Fibroblast of peridontal ligament (primary cell): ENCODE measurements around the gene GRIA2.
A peak's percentile ranks its signal among the peaks of the same experiment; 100 is the strongest.

Experiments used
- DNase-seq: peaks from one replicate; pipeline ENCODE4 v3.0.0-alpha.2; 2010; ENCODE audit errors: extremely low read depth

Gene GRIA2

DNA sequence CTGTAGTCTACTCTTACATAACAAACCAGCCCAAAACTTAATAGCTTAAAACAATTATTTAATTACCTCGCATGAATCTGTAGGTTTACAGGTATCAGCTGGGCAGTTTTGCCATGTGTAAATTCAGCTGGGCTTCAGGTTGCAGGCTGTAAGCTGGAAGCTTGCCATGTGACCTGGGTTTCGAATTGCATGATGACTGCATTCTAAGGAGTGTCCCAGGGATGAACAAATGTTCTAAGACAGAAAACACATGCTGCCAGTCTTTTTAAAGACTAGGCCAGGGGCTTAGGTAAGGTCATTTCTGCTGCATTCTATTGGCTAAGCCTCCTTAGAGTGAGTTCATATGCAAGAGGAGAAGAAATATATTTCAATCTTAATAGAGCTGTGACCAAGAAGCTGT lies 44.8 kb downstream of the GRIA2 start:
- no peak for DNase-seq

DNA sequence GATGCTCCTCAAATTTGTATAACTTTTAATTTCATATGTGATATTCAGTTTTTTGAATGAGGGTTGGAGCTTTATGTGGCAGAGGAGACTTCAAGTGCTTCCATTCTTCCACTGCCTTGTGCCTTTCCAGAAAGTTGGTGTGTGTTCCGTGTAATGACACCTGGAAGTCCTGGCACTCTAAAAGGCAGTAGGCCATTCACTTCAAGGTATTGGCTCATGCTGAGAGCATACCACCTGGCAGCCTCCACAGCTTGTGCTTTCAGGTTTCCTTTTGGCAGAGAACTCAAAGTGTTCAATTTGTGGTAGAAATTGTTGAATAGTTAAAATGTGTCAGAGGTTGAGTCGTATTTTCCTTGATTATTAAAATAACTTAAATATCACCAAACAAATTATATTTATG lies 49.6 kb downstream of the GRIA2 start:
- no peak for DNase-seq

DNA sequence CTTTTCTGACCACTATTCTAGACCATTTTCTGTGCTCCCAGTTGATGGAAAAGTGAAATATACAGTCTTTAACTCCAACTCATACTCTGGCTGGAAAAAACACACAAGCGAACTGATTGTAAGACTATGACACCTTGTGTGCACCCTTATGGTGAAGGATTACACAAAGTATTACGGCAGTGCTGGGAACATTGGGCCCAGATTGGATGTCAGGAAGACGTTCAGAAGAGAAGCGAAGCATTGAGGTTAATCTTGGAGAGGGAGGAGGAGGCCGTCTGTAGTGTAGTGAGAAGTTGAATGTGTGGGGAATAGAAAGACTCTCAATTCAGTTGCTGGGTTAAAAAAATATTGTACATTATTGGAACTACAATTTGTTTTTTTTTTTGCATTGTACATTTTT lies 50.0 kb downstream of the GRIA2 start:
- no peak for DNase-seq

DNA sequence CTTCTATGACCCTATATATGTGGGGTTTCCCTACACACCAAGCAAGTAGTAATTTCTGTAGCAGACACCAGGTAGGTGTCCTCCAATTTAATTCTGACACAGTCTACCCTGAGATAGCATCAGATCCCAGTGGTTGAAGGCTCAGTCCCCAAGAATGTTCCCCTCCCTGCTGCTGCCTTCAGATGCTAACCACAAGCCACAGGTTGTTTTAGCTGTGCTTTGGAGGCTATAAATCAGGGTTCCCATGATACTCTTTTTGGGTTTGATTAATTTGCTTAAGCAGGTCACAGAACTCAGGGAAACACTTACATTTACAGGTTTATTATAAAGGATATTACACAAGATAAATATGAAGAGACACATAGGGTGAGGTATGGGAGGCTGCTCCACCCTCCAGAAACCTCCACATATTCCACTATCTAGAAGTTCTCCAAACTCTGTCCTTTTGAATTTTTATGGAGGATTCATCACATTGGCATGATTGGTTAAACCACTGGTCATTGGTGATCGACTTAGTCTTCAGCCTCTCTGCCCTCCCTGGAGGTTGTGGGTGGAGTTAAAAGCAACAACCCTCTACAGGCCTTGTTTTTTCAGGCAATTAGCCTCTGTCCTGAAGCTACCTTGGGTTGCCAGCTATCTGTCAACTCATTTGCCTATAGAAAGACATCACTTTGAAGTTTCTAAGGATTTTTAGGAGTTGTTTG lies 50.8 kb downstream of the GRIA2 start:
- no peak for DNase-seq

DNA sequence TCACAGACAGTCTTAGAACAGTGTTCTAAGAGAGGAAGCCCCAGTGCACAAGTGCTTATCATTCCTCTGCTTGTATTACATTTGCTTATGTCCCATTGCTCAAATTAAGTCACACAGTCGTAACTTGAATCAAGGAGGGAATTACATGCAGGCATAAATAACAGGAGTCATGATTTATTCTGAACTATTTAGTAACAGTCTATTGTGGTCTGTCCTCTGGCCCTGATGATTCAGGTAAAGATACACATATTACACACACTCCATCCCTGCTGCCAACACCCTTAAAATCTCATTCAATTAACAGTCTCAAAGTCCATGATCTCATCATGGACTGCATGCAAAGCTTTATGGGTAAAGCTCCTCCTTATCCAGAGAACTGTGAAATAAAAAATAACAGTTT lies 60.1 kb downstream of the GRIA2 start:
- DNase-seq, result no peak

DNA sequence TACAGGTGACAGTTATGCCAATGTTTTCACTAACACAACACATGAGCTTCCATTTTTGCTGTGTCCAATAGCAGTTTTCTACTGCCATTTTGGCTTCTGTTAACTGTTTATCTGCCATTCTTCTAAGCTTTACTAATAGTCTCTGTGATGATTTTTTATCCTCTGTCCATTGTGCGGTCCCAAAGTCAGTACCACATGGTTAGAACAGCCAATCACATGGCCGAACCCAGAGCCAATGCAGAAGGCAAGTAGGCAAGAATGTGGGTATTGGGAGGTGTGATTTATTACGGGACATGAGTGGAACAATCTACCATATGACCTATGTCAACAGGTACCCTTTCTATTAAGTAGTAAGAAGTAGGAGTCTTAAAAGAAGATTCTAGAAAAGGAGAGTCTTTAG lies 61.5 kb downstream of the GRIA2 start:
- DNase-seq, result no peak

DNA sequence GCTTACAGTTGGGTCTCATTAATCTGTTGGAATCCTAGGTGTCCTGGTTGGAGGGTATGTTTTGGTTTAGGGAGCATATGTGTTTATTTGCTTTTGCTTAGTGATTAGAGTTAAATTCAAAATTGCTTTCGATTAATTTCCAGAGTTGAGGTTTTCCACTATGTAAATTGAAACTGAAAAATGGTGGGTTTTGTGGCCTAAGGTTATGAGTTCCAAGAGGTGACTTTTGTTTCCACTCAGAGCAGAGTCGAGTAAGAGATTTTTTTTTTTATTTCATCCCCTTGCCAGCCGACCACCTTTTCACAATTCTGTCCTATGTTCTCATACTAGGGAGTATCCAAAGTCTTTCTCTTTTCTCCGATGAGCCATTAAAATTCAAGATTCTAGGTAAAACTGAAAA lies 66.9 kb downstream of the GRIA2 start:
- DNase-seq, result no peak

DNA sequence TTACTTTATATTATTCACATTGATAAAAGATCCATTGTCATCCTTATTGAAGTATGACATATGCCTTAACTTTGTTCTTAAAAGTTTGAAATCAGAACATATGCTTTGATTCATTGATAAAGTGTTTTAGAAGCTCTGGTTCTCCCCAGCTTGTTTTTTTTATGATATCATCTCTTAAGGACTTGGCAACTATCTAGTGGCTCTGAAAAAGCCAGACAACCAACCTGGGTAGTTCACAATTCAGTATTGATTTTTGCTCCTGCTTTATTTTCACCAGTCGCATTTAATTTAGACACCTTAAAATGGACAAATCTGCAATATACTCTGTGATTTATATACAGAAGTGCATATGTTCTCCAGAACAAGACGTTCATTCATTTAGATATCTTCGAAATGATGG lies 70.1 kb downstream of the GRIA2 start:
- DNase-seq, result no peak

DNA sequence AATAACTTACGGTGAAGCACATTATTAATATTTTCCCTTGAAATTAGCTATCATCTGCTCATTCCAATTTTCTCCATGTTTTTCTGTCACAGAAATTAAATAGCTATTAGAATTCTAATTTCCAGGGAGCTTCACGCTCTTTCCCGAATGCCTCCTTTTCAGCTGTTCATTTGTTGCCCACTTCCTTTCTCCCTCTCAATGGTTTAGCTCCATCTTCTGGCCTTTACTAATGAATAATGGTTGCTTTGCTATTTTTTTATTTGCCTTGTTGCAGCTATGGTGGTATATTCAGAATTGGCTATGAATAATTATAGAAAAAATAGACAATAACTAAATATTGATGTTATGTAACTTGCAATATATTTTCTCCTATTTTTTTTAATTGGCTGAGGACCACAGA lies 70.5 kb downstream of the GRIA2 start:
- no peak for DNase-seq

DNA sequence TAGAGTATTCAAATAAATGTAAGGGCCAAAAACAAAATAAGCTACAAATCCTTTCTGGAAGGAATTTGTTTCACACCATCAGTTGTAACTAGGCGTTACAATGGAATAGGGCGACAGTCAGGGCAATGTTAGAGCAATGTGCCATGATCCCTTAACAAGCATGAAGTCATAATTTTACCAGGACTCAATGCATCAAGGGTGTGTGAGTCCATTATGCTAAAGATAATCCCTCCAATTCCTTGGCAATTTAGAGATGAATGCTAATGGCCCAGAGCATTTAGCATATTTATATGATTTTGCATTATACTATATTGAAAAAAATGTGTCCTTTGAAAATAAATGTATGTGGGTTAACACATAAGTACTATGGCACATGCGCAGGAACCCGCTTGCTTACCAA lies 73.1 kb downstream of the GRIA2 start:
- no peak for DNase-seq

DNA sequence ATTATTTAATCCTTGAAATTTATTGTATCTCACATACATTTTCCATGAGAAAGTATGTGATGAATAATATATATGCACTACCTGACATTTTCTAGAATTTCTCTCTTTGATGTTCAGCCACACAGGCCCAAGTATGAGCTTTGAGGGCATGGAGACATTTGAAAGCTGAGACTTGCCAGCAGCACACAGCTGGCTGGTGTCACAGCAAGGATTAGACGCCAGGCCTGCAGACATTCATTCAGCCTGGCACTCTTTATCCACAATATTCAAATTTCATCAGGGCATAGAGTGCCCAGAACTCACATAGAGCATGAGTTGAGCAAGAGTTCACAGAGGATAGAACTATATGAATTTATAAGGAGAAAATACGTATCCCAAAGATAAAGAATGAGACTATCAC lies 74.0 kb downstream of the GRIA2 start:
- no peak for DNase-seq

DNA sequence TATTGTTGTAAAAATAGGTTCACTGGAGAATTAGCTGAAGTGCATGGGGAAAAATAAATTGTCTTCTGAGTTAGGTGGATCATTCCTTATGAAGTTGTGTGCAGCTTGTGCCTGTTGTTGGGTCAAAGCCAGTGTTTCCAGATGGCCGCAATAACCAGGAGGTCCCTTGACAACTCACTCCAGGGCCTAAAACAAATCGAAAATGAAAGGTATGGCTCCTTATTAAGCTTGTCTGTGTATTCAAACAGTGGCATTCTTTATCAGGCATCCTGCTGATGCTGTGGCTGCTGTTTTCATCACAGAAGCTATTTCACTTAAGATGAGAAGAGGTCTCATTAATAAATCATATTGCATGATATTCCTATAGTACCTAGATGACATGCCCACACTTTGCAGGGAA lies 80.2 kb downstream of the GRIA2 start:
- peak; percentile 13 for DNase-seq

DNA sequence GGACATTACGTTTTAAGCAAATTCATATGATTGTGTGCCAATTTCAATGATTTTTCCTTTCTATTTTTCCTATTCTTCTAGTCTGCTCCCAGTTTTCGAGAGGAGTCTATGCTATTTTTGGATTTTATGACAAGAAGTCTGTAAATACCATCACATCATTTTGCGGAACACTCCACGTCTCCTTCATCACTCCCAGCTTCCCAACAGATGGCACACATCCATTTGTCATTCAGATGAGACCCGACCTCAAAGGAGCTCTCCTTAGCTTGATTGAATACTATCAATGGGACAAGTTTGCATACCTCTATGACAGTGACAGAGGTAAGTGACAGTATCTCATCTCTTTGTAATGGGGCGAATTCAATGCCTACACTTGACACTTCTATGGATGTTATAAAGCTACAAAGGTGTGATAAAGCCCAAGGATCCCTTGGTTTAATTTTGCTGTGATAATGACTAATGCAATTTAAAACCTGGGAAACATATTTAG lies 83.0 kb downstream of the GRIA2 start:
- DNase-seq, result no peak

DNA sequence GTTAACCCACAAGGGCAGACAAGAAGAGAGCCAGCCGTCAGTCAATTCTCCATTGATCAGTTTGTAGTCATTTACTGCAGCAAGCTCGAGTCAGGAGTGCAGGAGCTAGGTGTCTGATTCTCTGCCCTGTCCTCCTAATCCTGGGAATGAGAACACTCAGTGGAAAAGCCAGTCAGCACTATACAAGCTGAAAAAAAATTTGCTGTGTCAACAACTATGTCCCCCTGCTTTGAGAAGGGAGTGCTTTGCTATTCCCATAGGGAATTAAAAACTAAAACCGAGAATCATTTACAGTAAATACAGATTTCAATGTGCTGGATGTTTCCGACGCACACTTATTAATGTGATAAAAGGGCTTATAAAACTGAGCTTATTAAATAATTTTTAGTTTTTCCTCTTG lies 84.2 kb downstream of the GRIA2 start:
- DNase-seq, result no peak

DNA sequence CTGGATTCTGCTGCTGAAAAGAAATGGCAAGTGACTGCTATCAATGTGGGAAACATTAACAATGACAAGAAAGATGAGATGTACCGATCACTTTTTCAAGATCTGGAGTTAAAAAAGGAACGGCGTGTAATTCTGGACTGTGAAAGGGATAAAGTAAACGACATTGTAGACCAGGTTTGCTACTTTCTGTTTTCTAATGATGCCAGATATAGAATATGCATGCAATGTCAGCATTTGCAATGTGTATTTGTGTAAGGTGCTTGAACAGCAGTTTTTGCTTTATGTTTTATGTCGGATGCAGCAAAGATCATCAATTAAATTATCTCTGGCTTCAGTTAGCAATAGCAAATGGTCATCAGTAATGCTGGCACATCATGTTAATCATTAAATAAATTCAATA lies 92.2 kb downstream of the GRIA2 start:
- DNase-seq, result no peak

DNA sequence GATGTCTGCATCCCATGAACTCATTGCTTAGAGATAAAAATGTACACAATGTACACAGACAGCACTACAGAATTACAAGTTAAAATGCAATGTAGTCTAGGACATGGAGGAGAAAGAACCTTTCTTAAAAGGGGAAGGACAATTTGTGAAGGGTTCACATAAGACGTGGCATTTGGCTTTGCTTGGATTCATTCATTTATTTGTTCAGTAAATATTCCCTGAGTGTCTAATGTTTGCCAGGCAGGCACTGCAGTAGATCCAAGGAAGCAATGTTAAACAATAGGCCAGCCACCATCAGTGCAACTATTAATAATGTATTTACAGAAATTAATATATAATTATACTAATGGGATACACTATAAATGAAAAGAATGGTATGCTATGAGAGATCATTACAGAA lies 94.4 kb downstream of the GRIA2 start:
- DNase-seq, result no peak

DNA sequence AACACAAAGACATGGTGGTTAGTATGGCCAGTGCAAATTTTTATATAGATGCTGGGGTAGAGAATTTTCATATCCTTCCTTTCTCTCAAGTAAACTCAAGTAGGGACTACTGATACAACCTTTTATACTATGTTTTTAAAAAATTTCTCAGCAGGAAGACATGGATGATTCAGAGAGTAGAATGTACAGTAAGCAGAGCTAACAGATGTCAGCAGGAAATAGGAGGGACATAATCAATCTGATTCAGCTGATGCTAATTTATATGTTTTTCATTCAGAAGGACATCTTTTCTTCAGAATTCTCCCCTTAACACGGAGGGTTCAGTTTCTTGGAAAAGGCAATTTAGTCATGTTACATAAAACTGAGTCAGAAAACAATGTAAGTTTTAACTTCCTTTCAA lies 95.4 kb downstream of the GRIA2 start:
- DNase-seq, result no peak

DNA sequence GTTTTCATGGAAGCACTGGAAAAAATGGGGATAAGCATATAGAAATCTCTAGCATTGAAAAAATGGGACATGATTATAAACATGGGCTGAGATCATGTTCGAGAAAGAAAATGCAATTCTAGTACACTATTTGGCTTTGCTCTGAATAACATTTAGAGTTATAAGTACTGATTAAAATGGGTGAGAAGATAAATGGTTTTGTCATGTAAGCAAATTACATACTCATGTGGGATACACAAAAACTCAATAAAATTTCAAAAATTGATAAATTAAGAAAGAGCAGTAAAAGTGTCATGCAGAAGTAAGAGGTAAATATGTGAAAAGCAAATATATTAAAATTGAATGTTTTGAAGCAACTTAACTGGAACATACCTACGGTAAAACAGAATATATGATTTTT lies 99.6 kb downstream of the GRIA2 start:
- no peak for DNase-seq

DNA sequence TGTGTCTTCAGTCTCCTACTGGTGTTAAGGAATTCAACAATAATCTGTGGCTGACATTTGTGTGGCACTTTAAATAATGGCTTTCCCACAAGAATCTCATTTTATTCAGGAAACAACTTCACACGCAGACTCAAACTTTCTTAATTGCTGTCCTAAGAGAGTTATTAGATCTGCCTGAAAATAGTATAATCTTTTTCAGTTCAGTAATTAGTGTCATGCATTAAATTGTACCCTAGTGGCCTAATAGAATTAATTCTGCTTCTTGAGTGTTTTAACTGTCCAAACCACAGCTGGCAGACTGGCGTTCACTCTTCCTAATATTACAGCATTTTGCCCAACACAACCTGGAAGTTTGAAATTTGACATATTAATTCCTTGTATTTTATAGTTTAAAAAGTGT lies 107.1 kb downstream of the GRIA2 start:
- DNase-seq, result no peak

DNA sequence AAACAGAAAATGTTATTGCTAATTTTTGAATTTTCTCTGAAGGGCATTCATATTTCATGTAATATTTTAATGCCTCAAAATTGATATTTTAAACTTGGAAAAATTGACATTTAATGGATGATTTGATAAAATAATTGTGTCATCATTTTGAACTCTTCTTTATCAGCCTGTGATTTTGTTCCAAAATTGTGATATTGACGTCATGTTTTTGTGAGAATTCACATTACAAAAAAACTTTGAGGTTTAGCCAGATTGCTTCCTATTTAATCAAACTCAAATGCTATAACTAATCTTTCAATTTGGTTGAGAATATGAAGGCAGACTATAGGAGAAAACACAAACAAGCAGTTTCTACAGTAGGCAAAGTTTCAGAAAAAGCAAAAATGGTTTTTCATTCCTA lies 137.4 kb downstream of the GRIA2 start:
- DNase-seq, result no peak

DNA sequence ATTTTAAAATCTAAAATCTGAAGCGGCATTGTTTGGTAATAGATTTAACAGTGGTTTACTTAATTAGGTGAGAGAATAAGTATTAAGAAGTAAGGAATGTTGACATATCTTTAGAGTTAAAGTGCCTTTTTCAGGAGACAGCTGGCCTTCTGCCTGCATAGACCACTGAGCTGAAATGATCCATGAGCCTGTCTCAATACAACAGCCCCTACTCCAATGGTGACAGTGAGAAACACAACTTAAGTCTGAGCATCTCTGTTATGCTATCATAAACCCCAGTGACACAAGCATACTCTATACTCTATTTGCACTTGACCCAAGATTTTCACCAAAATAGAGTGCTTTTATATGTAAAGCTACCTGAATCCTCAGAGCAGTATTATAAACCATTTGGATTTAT lies 137.9 kb downstream of the GRIA2 start:
- no peak for DNase-seq

DNA sequence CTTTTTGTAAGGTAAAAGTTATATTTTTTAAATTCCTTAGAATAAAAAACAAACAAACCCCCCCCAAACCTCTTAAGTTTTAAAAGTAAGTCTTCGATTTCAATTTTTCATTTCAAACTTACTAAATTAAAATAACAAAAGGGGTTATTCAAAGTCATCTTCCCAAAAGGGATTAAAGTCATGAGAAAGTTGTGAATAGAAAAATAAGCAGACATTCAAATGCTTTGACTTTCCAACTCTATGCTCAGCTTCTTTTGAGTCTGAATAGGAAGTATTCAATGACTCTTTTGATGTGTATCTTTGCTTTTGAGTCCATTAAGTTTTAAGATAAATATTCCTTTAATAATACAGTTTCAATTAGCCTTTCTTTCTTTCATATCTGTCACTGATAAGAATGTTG lies 138.3 kb downstream of the GRIA2 start:
- DNase-seq, result no peak

DNA sequence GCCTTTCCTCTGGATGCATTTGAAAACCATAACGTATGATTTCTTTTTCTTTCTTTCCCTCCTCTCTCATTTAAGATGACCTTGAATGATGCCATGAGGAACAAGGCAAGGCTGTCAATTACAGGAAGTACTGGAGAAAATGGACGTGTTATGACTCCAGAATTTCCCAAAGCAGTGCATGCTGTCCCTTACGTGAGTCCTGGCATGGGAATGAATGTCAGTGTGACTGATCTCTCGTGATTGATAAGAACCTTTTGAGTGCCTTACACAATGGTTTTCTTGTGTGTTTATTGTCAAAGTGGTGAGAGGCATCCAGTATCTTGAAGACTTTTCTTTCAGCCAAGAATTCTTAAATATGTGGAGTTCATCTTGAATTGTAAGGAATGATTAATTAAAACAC lies 142.8 kb downstream of the GRIA2 start:
- no peak for DNase-seq

DNA sequence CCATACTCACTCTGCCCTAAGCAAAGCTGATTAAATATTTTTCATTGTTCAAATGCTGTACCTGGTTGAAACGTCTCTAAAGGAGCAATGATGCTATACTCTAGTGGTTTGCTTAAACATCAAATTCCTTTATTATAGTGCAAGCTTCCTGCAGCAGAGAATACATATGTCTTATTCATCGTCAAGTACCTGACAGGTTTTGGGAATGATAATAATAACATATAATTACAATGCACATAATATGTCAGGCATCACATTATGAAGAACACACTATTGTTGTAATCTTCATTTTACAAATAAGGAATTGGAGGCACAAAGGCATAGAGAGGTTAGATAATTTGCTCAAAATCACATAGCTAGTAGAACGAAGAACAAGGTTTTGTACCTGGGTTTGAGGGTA lies 151.6 kb downstream of the GRIA2 start:
- no peak for DNase-seq
